Ishikawa (cell line): ENCODE results near the gene FRAS1.

Source experiments
- EP300 ChIP-seq: IDR thresholded peaks from 2 replicates; pipeline ENCODE4 v1.6.1; 2012; ENCODE audit warnings: borderline replicate concordance
- FOXM1 ChIP-seq: IDR thresholded peaks from 2 replicates; pipeline ENCODE4 v1.6.1; 2012; ENCODE audit warnings: low read depth, borderline replicate concordance
- NFIC ChIP-seq: IDR thresholded peaks from 2 replicates; pipeline ENCODE4 v1.6.1; 2012
- RAD21 ChIP-seq: IDR thresholded peaks from 2 replicates; pipeline ENCODE4 v1.6.1; 2012; ENCODE audit warnings: low read depth
- TAF1 ChIP-seq: IDR thresholded peaks from 2 replicates; pipeline ENCODE4 v1.6.1; 2012; ENCODE audit warnings: low read depth, mild to moderate bottlenecking
- ZBTB7A ChIP-seq: IDR thresholded peaks from 2 replicates; pipeline ENCODE4 v1.6.1; 2012; ENCODE audit warnings: low read depth
- TF ChIP-seq, protein P1 (sequence below): IDR thresholded peaks from 2 replicates; pipeline ENCODE4 v1.6.1; 2012
- TF ChIP-seq, protein P2 (sequence below): IDR thresholded peaks from 2 replicates; pipeline ENCODE4 v1.6.1; 2012; ENCODE audit warnings: low read depth, mild to moderate bottlenecking

DNA sequence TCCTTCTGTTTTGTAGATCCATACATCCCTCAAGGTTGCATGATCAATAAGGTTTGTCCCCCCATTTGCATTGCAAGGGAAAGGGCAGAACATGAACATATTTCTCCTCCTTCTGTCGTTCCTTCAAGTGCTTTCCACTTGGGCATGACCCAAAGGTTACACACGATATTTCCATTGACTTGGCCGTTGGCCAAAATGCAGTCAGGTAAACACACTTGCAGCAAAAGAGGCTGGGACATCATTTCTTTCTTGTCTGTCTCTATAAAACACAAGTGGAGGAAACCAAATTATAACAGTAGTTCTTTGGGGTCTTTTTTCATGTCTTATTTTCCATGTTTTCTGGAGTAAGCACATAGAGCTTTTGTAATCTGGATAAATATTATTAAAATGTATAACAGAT lies 156.1 kb downstream of the FRAS1 start:
- TF ChIP-seq TAF1 (no peak), EP300 (no peak), FOXM1 (no peak), NFIC (peak; percentile 70), ZBTB7A (no peak), RAD21 (no peak)
- TF ChIP-seq, protein P1, sequence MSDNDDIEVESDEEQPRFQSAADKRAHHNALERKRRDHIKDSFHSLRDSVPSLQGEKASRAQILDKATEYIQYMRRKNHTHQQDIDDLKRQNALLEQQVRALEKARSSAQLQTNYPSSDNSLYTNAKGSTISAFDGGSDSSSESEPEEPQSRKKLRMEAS = no peak
- TF ChIP-seq, protein P2, sequence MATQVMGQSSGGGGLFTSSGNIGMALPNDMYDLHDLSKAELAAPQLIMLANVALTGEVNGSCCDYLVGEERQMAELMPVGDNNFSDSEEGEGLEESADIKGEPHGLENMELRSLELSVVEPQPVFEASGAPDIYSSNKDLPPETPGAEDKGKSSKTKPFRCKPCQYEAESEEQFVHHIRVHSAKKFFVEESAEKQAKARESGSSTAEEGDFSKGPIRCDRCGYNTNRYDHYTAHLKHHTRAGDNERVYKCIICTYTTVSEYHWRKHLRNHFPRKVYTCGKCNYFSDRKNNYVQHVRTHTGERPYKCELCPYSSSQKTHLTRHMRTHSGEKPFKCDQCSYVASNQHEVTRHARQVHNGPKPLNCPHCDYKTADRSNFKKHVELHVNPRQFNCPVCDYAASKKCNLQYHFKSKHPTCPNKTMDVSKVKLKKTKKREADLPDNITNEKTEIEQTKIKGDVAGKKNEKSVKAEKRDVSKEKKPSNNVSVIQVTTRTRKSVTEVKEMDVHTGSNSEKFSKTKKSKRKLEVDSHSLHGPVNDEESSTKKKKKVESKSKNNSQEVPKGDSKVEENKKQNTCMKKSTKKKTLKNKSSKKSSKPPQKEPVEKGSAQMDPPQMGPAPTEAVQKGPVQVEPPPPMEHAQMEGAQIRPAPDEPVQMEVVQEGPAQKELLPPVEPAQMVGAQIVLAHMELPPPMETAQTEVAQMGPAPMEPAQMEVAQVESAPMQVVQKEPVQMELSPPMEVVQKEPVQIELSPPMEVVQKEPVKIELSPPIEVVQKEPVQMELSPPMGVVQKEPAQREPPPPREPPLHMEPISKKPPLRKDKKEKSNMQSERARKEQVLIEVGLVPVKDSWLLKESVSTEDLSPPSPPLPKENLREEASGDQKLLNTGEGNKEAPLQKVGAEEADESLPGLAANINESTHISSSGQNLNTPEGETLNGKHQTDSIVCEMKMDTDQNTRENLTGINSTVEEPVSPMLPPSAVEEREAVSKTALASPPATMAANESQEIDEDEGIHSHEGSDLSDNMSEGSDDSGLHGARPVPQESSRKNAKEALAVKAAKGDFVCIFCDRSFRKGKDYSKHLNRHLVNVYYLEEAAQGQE = no peak
